SU-DHL-6 (cell line): ENCODE data around the gene FSD1.

Source experiments
- H2AFZ ChIP-seq: fragments of 200-600 bp; sonication (generic); 2 replicates; pipeline ENCODE4 v1.6.1; 2014; ENCODE audit warnings: low read depth, mild to moderate bottlenecking, moderate library complexity, mixed read lengths, antibody characterized with exemption, low read length; ENCODE audit not compliant: severe bottlenecking
- H3F3A ChIP-seq: fragments of 200-600 bp; shearing (Covaris generic); 2 replicates; pipeline ENCODE4 v1.6.0; 2016; ENCODE audit warnings: antibody characterized with exemption, mild to moderate bottlenecking; ENCODE audit not compliant: insufficient read depth
- H3K27ac ChIP-seq: fragments of 200-600 bp; sonication (generic); 2 replicates; pipeline ENCODE4 v1.5.1; 2016; ENCODE audit warnings: low read depth, mild to moderate bottlenecking, low read length, moderate library complexity, mixed read lengths
- H3K27me3 ChIP-seq: fragments of 200-600 bp; sonication (generic), shearing (Covaris generic); 2 replicates; pipeline ENCODE4 v1.6.0; 2014; ENCODE audit warnings: mild to moderate bottlenecking, low read length
- H3K36me3 ChIP-seq: fragments of 200-600 bp; sonication (generic); 2 replicates; pipeline ENCODE4 v1.6.1; 2014; ENCODE audit warnings: mild to moderate bottlenecking, low read length, mixed read lengths
- H3K4me2 ChIP-seq: fragments of 300-600, 200-600 bp; shearing (Covaris generic), sonication (generic); 2 replicates; pipeline ENCODE4 v1.6.0; 2014; ENCODE audit warnings: low read length, low read depth, mild to moderate bottlenecking; ENCODE audit not compliant: poor library complexity, severe bottlenecking
- H3K4me3 ChIP-seq: fragments of 200-600 bp; sonication (generic); 2 replicates; pipeline ENCODE4 v1.5.1; 2014; ENCODE audit warnings: antibody characterized with exemption, low read length, mild to moderate bottlenecking, mixed read lengths; ENCODE audit not compliant: insufficient read depth, poor library complexity, severe bottlenecking
- H3K79me2 ChIP-seq: fragments of 200-600 bp; sonication (generic); 2 replicates; pipeline ENCODE4 v1.6.1; 2014; ENCODE audit warnings: mild to moderate bottlenecking, low read length, moderate library complexity; ENCODE audit not compliant: insufficient read depth
- H3K9ac ChIP-seq: fragments of 200-600 bp; sonication (generic); 2 replicates; pipeline ENCODE4 v1.7.0; 2014; ENCODE audit warnings: mild to moderate bottlenecking, low read length
- H3K9me2 ChIP-seq: fragments of 200-600 bp; sonication (generic); replicated peaks from 2 replicates; pipeline ENCODE4 v1.6.1; 2014; ENCODE audit warnings: low read length; ENCODE audit not compliant: insufficient read depth
- H3K9me3 ChIP-seq: fragments of 200-600 bp; sonication (generic); 2 replicates; pipeline ENCODE4 v1.6.1; 2014; ENCODE audit warnings: low read length, mixed read lengths; ENCODE audit not compliant: insufficient read depth
- H4K20me1 ChIP-seq: fragments of 200-600 bp; sonication (generic); 2 replicates; pipeline ENCODE4 v1.6.1; 2014; ENCODE audit warnings: low read depth, mild to moderate bottlenecking, antibody characterized with exemption, low read length, moderate library complexity, mixed read lengths
- CTCF ChIP-seq: fragments of 200-600 bp; sonication (generic); IDR thresholded peaks from one replicate; pipeline ENCODE4 v1.5.1; 2017; ENCODE audit warnings: antibody characterized with exemption, mild to moderate bottlenecking, low read length, moderate library complexity; ENCODE audit not compliant: insufficient read depth, poor library complexity, severe bottlenecking
- EZH2phosphoT487 ChIP-seq: fragments of 200-600 bp; sonication (generic), shearing (Covaris generic); conservative IDR thresholded peaks from 2 replicates; pipeline ENCODE4 v1.6.1; 2018; ENCODE audit warnings: mild to moderate bottlenecking, antibody characterized with exemption, low read length, moderate library complexity, mixed read lengths

Gene FSD1

GRCh38 chr19:4338441-4339355 lies 34.3 kb downstream of the FSD1 start, which contains the start of gene STAP2:
Gene STAP2 (minus strand): TSS chr19:4338827. CDS start chr19:4338753, 74 bp downstream.
- Histone ChIP-seq H3K27ac (no peak within 1 kb of the TSS), H4K20me1 (no peaks in the 10 kb centered on the region), H3K9ac (peak within 1 kb of the TSS; percentile 17; the same call in 1 of the 2 replicates), H3K27me3 (no peaks in the 10 kb centered on the region), H3K4me3 (no peak within 1 kb of the TSS), H3F3A (0 out of 2 replicates have a peak, but pooled peaks cover 2% of the 10 kb centered on the region), H3K79me2 (no peaks in the 10 kb centered on the region), H3K9me2 (no peaks in the 10 kb centered on the region), H2AFZ (peak within 1 kb of the TSS; percentile 70), H3K36me3 (no peaks in the 10 kb centered on the region), H3K9me3 (no peaks in the 10 kb centered on the region), H3K4me2 (peak within 1 kb of the TSS; percentile 28)
- TF ChIP-seq CTCF = no peak
- no peak for TF ChIP-seq EZH2phosphoT487

GRCh38 chr19:4342314-4342614 lies 37.9 kb downstream of the FSD1 start:
- Histone ChIP-seq H3K27me3 (no peaks in the 10 kb centered on the region), H3K4me2 (peak overlapping the region; percentile 71), H3K9me3 (no peaks in the 10 kb centered on the region), H3K36me3 (no peaks in the 10 kb centered on the region), H3K9ac (peak overlapping the region; percentile 61), H3K9me2 (no peaks in the 10 kb centered on the region), H3K27ac (peak overlapping the region; percentile 32; the same call in 1 of the 2 replicates), H3K4me3 (peak overlapping the region; percentile 54), H4K20me1 (no peaks in the 10 kb centered on the region), H3F3A (0 out of 2 replicates have a peak, but pooled peaks cover 2% of the 10 kb centered on the region), H3K79me2 (no peaks in the 10 kb centered on the region), H2AFZ (peak overlapping the region; percentile 76)
- TF ChIP-seq EZH2phosphoT487 = no peak
- no peak for TF ChIP-seq CTCF

DNA sequence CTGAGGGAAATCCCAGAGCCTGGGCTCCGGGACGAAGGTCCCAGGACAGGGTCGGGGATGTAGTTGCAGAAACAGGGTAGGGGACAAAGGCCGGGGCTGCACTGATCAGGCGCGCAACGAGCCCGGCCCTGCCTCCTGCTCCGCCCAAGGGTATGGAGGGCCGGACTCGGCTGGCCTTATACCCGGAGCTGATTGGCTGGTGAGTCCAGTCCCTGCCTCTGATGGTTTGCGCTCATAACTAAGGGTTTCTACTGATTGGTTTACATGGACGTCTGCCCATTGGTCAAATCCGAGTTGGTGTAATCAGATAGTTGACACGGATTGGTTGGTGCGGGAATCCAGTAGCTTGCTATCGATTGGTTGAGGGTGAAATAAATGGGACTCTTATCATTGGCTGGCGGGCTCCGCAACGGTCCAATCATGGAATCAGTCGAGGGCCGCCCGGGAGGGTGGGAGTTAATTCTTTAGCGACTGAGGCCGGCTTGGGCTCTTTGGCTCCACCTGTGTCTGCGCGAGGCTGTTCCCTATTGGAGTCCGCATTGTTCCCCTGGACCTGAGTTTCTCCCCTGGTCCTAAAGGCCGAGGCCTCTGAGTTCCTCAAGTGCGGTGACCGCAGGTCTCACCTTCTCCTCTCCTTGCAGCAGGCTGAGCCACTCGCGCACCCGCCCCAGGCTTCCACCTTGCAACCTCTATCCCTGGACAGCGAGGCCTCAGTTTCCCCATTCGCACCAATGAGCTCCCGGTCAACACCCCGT lies 38.4 kb downstream of the FSD1 start:
- Histone ChIP-seq H4K20me1 (no peaks in the 10 kb centered on the region), H3K9me2 (no peaks in the 10 kb centered on the region), H3K79me2 (no peaks in the 10 kb centered on the region), H3K4me2 (peak overlapping the region; percentile 83), H3K27ac (peak overlapping the region; percentile 70), H3F3A (0 out of 2 replicates have a peak, but pooled peaks cover 2% of the 10 kb centered on the region), H2AFZ (peak overlapping the region; percentile 96), H3K4me3 (peak overlapping the region; percentile 67), H3K27me3 (no peaks in the 10 kb centered on the region), H3K36me3 (no peaks in the 10 kb centered on the region), H3K9ac (peak overlapping the region; percentile 61), H3K9me3 (no peaks in the 10 kb centered on the region)
- TF ChIP-seq EZH2phosphoT487 = no peak
- TF ChIP-seq CTCF = no peak
